ENCODE results near the gene SPEM2. TPM values are rescaled to one million over a fixed set of nuclear protein-coding genes. Genes with fewer than 3 reads are reported as not detected.

SPEM2 gene
- total and polyA plus RNA-seq, 4 donors: not detected

- no peak for TF ChIP-seq CTCF (IDR thresholded peaks at IDR 0.05; ENCODE audit: control extremely low read depth, extremely low read depth)
- peak; percentile 61 for ATAC-seq (ENCODE audit: insufficient read depth, low FRiP score)
- no peaks in the 10 kb centered on the region for H3K9me3 ChIP-seq (ENCODE audit: control insufficient read depth in 4 of 4, insufficient read depth in 3 of 4, low read length in 3 of 4)
- WGBS, 2 donors: 3 to 5% methylated on average over 32 to 52 of the region's 52 CpGs
- peaks cover 0 to 9% (median 0%) of the 10 kb centered on the region in 3 donors for H3K27me3 ChIP-seq (ENCODE audit: control insufficient read depth in 3 of 3, insufficient read depth in 3 of 3, low read length in 2 of 3)
- peaks cover 0 to 3% (median 0%) of the 10 kb centered on the region in 4 donors for H3K36me3 ChIP-seq (ENCODE audit: control insufficient read depth in 4 of 4, insufficient read depth in 4 of 4, low read length in 4 of 4)
- peak within 1 kb of the TSS; percentile 45 for H3K4me3 ChIP-seq
- peaks cover 0 to 30% (median 15%) of the 10 kb centered on the region in 5 donors for H3K4me1 ChIP-seq (ENCODE audit: control insufficient read depth in 5 of 5, insufficient read depth in 5 of 5, low read length in 5 of 5)
- H3K27ac ChIP-seq (ENCODE audit: low read depth in 1 of 2, low read length in 1 of 2): peak within 1 kb of the TSS in 1 of 2 donors; percentile 65
- DNase-seq: peak; percentile 15 to 54 (median 29)
- peak within 1 kb of the TSS; percentile 0 to 12 for H3K9ac ChIP-seq (ENCODE audit: insufficient read depth in 1 of 2, low read length in 2 of 2)
These were observed 44.3 kb upstream of the SPEM2 start, which contains the start of gene TNK1 for GRCh38 chr17:7380855-7381683. Gene TNK1 (plus strand): TSS chr17:7381089. CDS start chr17:7382927, 1,838 bp downstream.

- Histone ChIP-seq H3K36me3 (ENCODE audit: control insufficient read depth in 4 of 4, insufficient read depth in 4 of 4, low read length in 4 of 4) (peaks cover 0 to 6% (median 1%) of the 10 kb centered on the region in 4 donors), H3K27me3 (ENCODE audit: control insufficient read depth in 3 of 3, insufficient read depth in 3 of 3, low read length in 2 of 3) (peaks cover 0 to 9% (median 0%) of the 10 kb centered on the region in 3 donors), H3K4me1 (ENCODE audit: control insufficient read depth in 5 of 5, insufficient read depth in 5 of 5, low read length in 5 of 5) (peaks cover 0 to 30% (median 15%) of the 10 kb centered on the region in 5 donors), H3K9ac (ENCODE audit: insufficient read depth in 1 of 2, low read length in 2 of 2) (no peak overlapping the region), H3K27ac (ENCODE audit: low read depth in 1 of 2, low read length in 1 of 2) (no peak overlapping the region), H3K9me3 (ENCODE audit: control insufficient read depth in 4 of 4, insufficient read depth in 3 of 4, low read length in 3 of 4) (no peaks in the 10 kb centered on the region), H3K4me3 (no peak overlapping the region)
- ATAC-seq (ENCODE audit: insufficient read depth, low FRiP score) (no peak), DNase-seq (no peak)
- TF ChIP-seq CTCF (IDR thresholded peaks at IDR 0.05; ENCODE audit: control extremely low read depth, extremely low read depth): no peak
- 94 to 96% methylated on average over 10 of the region's 10 CpGs for WGBS, 2 donors
These were observed 42.5 kb upstream of the SPEM2 start for GRCh38 chr17:7382901-7383300.

- DNase-seq (no peak), ATAC-seq (ENCODE audit: insufficient read depth, low FRiP score) (no peak)
- H3K27ac ChIP-seq (ENCODE audit: low read depth in 1 of 2, low read length in 1 of 2): no peak overlapping the region
- H3K4me1 ChIP-seq (ENCODE audit: control insufficient read depth in 5 of 5, insufficient read depth in 5 of 5, low read length in 5 of 5): peaks cover 0 to 30% (median 15%) of the 10 kb centered on the region in 5 donors
- H3K9me3 ChIP-seq (ENCODE audit: control insufficient read depth in 4 of 4, insufficient read depth in 3 of 4, low read length in 3 of 4): no peaks in the 10 kb centered on the region
- peaks cover 0 to 9% (median 0%) of the 10 kb centered on the region in 3 donors for H3K27me3 ChIP-seq (ENCODE audit: control insufficient read depth in 3 of 3, insufficient read depth in 3 of 3, low read length in 2 of 3)
- peaks cover 0 to 7% (median 3%) of the 10 kb centered on the region in 4 donors for H3K36me3 ChIP-seq (ENCODE audit: control insufficient read depth in 4 of 4, insufficient read depth in 4 of 4, low read length in 4 of 4)
- TF ChIP-seq CTCF (IDR thresholded peaks at IDR 0.05; ENCODE audit: control extremely low read depth, extremely low read depth): no peak
- WGBS, 2 donors: 86 to 91% methylated on average over 11 of the region's 11 CpGs
- H3K9ac ChIP-seq (ENCODE audit: insufficient read depth in 1 of 2, low read length in 2 of 2): no peak overlapping the region
- no peak overlapping the region for H3K4me3 ChIP-seq
These were observed 42.1 kb upstream of the SPEM2 start for GRCh38 chr17:7383371-7383741.

All from lung (tissue), 12 donors.